Activated T-helper 1 cell treated with anti-CD3 and anti-CD28 coated beads, Interleukin-12 subunit alpha, Interleukin-12 subunit beta, Interleukin-2, Interleukin-4 antibody, amounts not matched to agents 30 ng/mL and 10 ng/mL and 1 ng/mL, durations not matched to agents 14 hours and 24 hours and 36 hours (primary cell): ENCODE results near the gene CENPE. TPM values are rescaled to one million over a fixed set of nuclear protein-coding genes. Genes with fewer than 3 reads are reported as not detected.

Experiments
- total RNA-seq: library from RNA; stranded (reverse); gene quantifications from 2 replicates; pipeline ENCODE4 v1.2.3, GENCODE V29; 2022

Gene CENPE
- total RNA-seq, 1 donor from 2014 or later, result 18.7 TPM

Other genes with a start within 250 kb of the CENPE start
- 0.51 and 0.52 TPM in 2 replicates for gene SLC9B1, start 178.6 kb downstream of the CENPE start, total RNA-seq
- 34.7 and 36.9 TPM in 2 replicates for gene SLC9B2, start 121.6 kb downstream of the CENPE start, total RNA-seq
- 9.1 and 11.0 TPM in 2 replicates for gene BDH2, start 98.5 kb downstream of the CENPE start, total RNA-seq